ENCODE measurements around the gene PCOLCE2.
"Not testable (repeated sequence)": the region's sequence is repeated elsewhere in the genome, so short reads cannot be mapped to it uniquely, and the experiment has no call there.

The PCOLCE2 gene

DNA sequence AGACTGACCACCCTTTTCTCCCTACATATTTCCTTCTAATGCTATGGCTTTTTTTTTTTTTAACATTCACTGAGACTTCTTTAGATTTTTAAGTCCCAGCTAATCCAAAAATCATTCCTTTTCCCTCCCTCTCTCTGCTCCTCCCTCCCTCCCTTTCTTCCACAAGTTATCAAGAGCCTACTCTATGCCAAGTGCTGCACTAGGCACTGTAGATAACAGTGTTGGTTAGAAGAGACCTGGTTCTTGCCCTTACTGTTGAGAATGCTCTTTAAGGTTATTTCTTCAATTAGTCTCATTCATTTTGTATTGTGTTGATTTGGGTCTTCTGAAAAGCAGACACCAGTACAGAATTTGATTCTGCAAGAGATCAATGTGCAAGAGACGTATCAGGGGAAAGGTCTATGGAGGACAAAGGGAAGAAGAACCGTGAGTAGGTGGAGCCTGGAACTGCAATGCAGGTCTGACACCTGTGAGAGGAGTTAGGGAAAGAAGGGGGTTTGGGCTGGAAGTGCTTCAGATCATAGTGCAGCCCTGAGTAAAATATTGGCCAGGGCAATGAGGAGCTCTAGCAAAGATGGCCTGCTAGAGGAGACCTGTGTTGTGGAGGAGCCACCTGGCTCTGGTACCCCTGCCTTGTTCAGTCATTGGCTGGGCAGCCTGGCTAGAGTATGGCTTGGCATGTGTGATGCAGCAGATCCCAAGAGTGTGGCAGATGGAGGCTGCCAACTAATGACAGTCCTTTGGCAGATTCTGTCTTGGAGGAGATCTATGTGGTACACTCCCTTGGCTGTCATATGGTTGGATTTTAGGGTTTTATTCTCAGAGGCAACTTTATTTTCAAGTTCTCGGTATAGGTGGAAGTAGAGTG lies 9.7 kb upstream of the PCOLCE2 start:
- no peak for DNase-seq (ENCODE audit: low read depth)

DNA sequence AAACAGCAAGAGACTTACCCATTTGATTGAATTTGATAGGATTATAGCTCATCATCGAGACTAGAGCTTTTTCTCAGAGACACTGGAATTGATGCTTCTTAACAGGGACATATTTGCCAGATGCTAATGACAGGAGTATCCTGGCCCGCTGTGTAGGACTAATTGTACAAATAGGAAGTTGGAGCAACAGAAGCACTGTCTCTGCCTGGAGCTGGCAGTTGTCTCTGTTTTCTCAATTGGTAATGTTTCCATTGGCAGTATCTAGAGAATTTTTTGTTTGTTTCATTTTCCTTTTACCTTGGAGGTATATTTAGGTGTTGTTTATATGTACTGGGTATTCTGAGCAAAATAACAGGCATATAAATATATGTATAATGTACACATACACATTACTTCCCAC lies 8.9 kb upstream of the PCOLCE2 start:
- DNase-seq (ENCODE audit: low read depth) = no peak

DNA sequence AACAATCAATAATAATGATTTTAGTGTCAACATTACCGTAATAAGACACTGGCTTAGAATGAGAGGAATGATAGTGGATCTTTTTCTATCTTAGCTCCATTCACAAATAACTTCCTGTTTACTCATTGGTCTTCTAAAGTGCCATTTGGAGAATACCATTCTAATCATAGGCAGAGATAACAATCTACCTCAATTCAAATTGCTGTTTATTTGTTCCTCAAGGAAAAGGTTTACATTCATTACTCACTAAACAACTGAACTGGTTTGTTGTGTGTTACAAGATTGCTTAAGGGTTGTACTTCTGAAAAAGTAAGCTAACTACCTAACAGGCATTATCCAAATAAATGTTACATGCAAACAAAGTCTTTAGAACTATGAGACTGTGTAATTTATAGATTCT lies 8.1 kb upstream of the PCOLCE2 start:
- no peak for DNase-seq (ENCODE audit: low read depth)

DNA sequence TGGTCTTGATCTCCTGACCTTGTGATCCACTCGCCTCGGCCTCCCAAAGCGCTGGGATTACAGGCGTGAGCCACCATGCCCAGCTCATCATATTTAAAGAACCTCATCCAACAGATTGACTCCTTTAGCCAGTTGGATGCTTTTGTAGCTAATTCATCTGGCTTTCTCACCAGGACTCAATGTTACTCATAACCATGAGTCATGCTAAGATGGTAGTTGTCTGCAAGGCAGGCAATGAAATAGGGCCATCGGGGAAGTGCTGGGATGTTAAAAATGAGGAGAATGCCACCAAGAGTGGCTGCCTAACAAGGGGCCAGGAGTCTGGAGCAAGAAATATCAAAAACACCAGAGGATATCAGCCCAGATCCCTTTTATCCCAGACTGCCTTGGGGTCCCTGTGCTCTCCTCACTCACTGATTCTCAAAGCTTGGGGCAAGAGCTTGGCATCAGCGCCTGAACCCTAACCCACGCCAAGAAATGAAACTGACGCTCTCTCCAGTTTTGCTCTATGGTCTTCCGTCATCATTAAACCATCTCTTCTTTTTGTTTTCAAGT lies 7.4 kb upstream of the PCOLCE2 start:
- DNase-seq (ENCODE audit: low read depth) = no peak

DNA sequence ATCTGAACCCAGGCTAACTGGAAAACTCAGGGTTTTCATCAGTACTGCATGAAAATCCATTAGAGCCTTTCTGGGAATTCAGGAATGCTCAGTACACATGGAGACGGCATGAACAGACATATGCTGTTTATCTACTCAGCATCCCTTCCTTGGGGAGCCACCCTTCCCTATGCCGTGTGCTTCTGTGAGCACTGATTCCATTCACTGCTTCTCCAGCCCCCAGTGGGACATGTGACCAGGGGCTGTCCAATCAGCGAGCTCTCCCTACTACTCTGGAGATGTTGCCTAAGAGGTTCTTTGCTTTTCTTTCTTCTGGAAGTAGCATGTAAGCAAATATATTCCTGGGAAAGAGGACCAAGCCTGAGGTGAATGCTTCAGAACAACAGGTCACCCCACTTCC lies 5.6 kb upstream of the PCOLCE2 start:
- DNase-seq (ENCODE audit: low read depth) = no peak

DNA sequence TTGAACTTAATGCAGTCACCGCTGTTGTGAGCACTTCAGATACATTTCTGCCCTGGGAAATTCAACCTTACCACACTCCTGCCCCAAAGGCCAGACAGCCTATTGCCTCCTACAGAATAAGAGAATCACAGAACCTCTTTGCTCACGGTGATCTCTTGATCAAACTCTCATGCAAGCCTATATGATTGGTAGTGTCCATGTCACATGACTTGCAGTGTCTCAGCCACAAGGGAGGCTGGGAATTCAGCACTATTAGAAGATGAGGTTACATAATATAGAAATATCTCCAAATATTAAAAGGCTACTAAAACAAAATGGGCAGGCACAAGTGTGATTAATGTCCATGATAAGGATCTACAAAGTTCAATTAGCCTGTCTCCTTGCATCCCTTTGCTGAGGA lies 3.8 kb upstream of the PCOLCE2 start:
- no peak for DNase-seq (ENCODE audit: low read depth)

DNA sequence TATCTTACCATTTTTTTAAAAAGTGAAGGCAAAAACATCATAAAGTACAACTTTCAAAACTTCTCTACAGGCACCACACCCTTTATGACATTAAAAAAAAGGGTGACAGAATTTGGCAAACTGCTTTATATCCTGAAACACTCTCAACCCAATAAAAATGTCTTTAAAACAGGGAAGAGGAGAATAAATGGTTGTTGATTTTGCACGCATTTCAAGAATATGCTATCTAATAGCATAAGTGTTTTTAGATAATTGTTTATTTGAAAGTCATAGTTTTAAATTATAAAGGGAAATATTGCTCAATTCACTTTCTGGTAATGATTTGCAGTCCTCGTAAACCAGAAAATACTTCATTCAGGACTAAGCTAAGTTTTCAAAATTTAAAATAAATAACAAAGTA lies 1.7 kb upstream of the PCOLCE2 start:
- no peak for DNase-seq (ENCODE audit: low read depth)

DNA sequence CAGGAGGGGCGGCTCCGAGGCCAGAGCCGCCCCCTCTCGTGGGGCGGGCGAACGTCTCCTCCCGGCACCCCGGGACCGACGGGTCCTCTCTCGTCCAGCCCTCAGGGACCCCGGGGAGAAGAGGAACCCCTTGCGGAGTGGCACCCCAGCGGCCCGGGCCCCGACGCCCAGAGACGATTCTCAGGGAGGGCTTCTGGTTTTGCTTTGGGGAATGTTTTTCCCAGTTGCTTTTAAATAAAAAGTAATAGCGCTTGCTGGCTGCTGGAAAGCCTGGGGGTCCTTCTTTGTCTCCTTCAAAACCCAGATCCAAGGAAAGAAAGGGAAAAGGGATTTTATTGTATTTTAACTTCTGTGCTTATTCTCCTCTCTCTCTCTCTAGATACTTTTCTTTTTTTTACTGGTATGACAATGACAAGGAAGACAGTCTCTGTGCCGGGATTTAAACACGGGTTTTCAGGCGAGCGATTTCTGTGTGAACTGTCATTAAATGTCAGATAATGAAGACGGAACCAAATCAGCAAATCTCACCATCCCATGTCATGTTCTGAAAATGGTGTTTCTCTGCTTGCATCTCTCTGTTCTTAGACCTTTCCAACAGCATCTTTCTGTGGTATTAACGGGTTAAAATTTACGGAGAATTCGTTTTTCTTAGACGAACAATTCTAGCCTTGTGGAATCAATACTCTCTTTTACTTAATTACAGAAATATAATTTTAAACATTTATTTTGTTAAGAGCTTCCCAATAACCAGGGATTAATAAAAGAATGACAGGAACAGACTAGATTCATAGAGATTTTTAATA lies 530 bp upstream of the PCOLCE2 start:
- DNase-seq (ENCODE audit: low read depth) = no peak

DNA sequence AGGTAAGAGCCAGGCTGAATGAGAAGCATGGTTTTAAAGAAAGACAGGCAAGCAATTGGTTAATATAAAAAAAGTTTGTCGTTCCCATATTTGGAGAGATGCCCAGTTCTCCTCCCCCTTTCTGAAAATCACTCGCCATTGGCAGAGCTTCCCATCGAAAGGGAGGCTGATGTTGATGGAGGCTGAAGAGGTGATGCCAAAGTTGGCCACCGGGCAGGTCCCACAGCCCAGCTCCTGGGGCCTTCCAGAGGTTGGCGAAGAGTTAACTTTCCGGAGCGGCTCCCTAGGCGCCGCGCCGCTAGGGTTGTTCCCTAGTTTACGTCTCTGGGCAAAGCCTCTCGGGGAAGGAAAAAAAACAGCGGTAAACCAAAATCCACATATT lies 793 bp downstream of the PCOLCE2 start:
- DNase-seq (ENCODE audit: low read depth) = no peak

DNA sequence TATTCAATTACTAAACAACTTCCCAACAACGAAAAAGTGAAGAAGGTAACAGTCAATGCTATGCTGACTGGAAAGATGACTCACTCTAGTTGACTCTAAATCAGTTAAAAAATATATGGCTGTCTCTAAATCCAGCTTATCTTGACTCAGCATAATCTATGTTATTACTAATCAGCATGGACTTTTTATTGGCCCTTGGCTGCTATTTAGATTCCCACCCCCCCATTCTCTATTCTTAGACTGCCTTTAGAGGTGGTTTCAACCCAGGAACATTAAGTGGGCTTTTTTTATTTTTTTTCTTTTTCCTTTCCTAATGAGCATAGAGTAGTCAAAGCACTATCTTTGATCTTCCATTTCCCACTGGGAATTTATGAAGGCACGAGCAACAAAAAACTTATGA lies 1.9 kb downstream of the PCOLCE2 start:
- DNase-seq (ENCODE audit: low read depth) = no peak

DNA sequence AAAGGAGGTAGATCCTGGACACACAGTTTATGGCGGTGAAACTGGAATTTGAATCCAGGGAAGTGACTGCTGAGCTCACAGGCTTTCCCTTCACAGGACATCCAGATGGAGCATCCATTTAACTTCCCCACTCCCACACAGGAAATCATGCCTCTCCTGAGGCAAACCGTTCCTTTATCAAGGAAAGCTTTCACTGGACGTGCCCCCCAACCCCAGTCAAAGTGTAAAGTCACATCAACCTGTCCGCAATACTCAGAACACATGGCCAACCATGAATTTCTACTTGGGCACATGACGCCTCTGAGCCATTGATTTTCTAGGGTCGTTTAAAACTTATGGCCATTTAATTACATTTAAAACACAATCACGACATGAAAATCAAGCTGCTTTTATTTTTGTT lies 2.9 kb downstream of the PCOLCE2 start:
- DNase-seq (ENCODE audit: low read depth) = no peak

DNA sequence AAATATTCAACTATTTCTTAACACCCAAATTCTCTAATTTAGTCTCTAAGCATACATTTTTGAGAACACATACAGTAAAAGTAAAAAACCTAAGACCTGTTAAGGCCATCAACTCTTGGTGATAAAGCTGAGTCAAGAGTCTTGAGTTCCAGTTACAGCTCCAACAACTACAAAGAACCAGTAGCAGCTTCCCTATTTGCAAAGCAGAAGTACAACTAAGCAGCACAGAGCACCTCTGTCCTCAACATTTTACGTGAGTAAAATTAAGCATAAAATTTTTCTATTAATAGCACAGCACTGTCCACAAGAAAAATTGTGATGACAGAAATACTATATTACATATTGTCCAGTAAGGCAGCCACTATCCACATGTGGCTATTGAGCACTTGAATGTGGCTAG lies 4.4 kb downstream of the PCOLCE2 start:
- DNase-seq (ENCODE audit: low read depth) = no peak

DNA sequence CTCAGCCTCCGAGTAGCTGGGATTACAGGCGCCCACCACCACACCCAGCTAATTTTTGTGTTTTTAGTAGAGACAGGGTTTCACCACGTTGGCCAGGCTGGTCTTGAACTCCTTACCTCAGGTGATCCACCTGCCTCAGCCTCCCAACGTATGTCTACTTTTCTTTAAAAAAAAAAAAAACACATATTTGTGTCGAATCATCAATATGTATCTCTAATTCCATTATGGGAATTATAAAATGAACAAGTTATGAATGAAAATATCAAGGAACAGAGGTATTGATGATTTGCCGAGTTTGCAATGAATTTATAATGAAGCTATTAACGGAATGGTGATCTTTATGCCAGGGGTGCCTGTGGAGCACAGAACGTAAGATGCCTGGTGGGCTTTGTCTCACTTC lies 5.3 kb downstream of the PCOLCE2 start:
- DNase-seq (ENCODE audit: low read depth) = not testable (repeated sequence)

DNA sequence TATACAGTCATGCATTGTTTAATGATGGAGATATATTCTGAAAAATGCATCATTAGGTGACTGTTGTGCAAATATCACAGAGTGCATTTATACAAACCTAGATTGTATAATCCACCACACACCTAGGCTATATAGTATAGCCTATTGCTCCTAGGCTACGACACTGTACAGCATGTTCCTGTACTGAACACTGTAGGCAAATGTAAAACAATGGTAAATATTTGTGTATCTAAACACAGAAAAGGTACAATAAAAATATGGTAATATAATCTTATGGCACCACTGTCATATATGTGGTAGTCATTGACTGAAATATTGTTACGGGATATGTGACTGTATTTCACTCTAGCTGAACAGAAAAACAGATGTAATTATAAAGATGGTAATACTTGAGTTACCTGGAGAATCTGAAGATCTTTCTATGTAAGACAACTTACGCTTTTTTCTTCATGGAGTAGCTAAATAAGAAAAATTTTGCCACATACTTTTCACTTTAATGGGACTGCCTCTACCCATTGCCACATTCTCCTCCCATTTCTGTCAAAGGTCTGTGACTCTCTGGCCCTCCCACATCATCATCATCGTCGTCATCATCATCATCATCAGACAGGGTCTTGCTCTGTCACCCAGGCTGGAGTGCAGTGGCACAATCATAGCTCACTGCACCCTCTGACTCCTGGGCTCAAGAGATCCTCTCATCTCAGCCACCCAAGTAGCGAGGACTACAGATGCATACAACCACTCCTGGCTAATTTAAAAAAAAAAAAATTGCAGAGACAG lies 7.2 kb downstream of the PCOLCE2 start:
- DNase-seq (ENCODE audit: low read depth) = no peak

DNA sequence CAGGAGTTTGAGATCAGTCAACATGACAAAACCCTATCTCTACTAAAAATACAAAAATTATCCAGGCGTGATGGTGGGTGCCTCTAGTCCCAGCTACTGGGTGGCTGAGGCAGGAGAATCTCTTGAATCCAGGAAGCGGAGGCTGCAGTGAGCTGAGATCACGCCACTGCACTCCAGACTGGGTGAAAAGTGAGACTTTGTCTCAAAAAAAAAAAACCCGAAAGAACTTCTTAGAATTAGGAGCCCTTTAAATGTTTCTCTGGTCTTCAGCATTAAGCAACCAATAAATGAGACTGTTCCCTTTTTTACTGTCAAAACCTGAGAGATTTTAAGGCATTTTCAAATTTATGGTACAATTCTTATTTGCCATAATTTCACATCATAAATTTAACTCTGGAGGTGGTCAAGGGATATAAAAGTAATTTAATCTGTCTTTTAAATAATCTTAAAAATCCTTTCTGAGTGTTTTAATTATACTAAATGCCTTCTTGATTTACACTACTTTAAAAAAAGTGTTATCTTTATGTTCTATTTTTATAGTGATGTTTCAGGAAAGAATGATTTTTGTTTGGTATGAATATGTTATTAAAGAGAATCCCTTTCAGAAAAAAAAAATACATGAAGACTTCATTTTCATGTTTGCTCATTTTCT lies 10.1 kb downstream of the PCOLCE2 start:
- no peak for DNase-seq (ENCODE audit: low read depth)

DNA sequence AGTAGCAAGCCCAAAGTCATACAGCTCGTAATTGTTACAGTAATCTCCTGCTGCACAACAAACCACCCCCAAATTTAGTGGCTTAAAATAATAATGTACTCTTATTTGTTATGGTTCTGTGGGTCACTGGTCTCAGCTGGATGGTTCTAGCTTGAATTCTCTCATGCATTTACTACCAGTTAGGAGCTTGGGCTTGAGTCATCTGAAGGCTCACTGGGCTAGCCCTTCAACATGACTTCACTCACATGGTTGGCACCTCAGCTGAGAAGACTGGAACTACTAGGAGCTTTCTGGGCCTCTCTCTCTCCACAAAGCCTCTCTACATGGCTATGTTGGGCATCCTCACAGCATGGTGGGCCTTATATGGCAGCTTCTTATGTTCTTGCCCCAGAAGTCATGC lies 12.5 kb downstream of the PCOLCE2 start:
- DNase-seq (ENCODE audit: low read depth) = no peak

DNA sequence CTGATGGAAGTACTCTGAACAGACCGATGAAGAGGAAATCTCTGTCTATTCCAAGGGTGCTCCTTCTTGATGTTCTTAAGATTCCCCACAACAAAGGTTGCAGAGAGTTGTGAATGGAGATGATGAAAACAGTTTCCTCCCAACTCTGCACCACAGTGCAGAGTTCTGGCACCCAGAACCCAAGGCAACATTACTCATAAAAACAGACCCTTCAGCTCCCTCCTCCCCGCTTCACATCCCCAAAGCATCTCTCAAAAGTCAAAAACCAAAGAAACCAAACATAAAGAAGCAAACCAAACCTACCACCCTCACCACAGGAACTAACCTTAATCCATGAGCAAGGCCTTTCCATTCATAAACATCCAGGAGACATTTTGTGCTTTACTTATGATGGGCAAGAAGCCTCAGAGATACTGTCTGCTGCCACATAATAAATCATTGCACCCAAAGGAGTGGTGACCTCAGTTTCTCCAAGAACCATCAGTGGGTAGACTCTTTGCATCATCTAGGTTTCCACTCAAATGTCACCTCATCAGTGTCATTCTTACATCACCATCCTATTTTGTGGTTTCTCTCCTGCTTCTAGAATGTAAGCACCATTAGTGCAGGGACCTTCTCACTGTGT lies 13.2 kb downstream of the PCOLCE2 start:
- no peak for DNase-seq (ENCODE audit: low read depth)

DNA sequence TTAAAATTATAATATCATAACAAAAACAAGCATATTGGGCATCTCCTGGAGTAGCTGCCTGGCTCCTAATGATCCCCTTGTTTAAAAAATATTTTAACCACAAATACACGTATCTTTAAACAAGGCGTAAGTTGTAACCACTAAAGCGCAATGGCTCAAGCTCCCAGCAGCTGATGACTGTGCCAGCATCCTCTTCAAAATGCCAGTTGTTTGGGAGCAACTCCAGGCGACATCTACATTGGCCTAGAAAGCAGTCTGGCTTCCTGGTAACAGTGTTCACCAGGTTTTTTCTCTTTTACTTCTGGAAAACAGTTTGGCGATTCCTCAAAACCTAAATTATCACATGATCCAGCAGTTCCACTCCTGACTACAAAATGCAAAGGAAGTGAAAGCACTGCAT lies 13.8 kb downstream of the PCOLCE2 start:
- DNase-seq (ENCODE audit: low read depth) = no peak

DNA sequence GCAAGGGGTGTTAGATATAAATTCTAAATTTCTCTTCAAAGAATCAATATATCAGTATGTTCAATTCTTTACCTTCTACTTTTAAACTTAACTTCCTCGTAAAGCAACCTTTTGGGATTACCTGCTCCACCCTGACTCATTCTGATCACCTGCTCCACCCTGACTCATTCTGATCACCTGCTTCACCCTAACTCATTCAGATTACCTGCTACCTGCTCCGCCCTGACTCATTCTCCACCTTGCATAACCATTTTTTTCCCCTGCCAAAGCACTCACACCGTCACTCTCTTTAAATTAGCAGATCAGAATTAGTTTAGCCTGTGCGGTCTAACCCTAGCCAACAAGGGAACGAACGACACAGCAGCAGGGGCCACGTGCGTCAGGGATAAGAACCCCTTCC lies 20.5 kb downstream of the PCOLCE2 start:
- DNase-seq (ENCODE audit: low read depth) = not testable (repeated sequence)

DNA sequence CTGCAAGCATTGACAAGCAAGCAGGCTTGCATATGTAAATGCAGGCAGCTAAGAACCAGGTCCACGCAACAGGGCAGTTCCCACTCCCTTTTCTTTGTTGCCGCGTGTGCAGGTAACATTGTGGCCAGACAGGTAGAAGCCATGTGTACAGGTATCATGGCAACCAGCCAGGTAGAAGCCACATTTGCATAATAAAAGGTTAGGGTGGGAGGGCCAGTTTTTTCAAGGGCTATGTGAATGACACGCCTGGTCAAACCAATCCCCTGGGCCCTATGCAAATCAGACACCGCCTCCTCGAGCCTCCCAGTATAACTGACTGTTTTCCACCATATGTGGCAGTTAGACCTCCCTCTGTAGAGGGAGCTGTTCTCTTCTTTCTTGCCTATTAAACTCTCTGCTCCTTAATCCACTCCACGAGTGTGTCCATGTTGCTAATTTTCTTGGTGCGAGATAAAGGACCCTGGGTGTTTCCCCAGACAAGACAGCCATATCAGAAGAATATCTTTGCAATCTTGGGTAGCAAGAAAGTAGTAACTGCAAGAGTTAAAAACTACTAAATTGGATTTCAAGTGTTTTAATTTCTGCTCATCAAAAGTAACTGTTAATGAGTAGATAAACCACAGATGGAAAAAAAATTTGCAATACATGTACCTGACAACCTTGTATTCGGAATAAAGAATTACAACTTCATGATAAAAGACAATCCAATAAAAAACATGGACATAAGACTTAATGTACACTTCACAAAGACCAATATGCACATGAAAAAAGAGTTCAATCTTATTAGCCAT lies 21.8 kb downstream of the PCOLCE2 start:
- no peak for DNase-seq (ENCODE audit: low read depth)
